Esophagus squamous epithelium (tissue), 5 donors: ENCODE data around the gene MAGIX. TPM values are rescaled to one million over a fixed set of nuclear protein-coding genes. Genes with fewer than 3 reads are reported as not detected.

ENCODE experiments used
- DNase-seq: peaks from one replicate; lab custom pipeline; 2025; lab: John Stamatoyannopoulos, UW
- H3K27ac ChIP-seq, 4 donors: fragments of 200-600 bp; sonication (generic); one replicate each; pipeline ENCODE4 v1.5.1; 2016 to 2019; ENCODE audit warnings: mild to moderate bottlenecking in 1 of 4
- H3K27me3 ChIP-seq, 4 donors: fragments of 200-600 bp; sonication (generic); 1 replicate in 3 of 4; 2 replicates in 1 of 4; pipeline versions ENCODE4 v1.5.1 to v1.6.0; 2017 to 2021; ENCODE audit warnings: antibody characterized with exemption in 1 of 4
- H3K36me3 ChIP-seq, 3 donors: fragments of 200-600 bp; sonication (generic); one replicate each; pipeline ENCODE4 v1.5.1; 2016 to 2019
- H3K4me1 ChIP-seq, 3 donors: fragments of 200-600 bp; sonication (generic); one replicate each; pipeline ENCODE4 v1.5.1; 2017 to 2019
- H3K4me3 ChIP-seq, 4 donors: fragments of 200-600 bp; sonication (generic); 1 replicate in 3 of 4; 2 replicates in 1 of 4; pipeline ENCODE4 v1.5.1; 2016 to 2019; ENCODE audit warnings: mild to moderate bottlenecking in 2 of 4, moderate library complexity in 1 of 4
- H3K9me3 ChIP-seq, 3 donors: fragments of 200-600 bp; sonication (generic); one replicate each; pipeline ENCODE4 v1.5.1; 2016 to 2019
- POLR2A ChIP-seq, 4 donors: fragments of 450-650 bp; IDR thresholded peaks; one replicate each; pipeline ENCODE4 v1.6.1; 2017; ENCODE audit warnings: antibody characterized with exemption in 4 of 4, mild to moderate bottlenecking in 4 of 4, moderate library complexity in 3 of 4
- WGBS, 2 donors: methylation state at CpG; one replicate each; pipeline ENCODE4 v1.1.5; 2018; 5-methylcytosine and 5-hydroxymethylcytosine counted together
- intact Hi-C: fragments of 100-400 bp; cut with DNase I; formaldehyde crosslinking; loops from one replicate; pipeline ENCODE4 v1.15.0; 2022
- total RNA-seq, 4 donors: library from RNA; depleted of rRNA; stranded (reverse); fragments of >200 nt; gene quantifications; one replicate each; pipeline ENCODE4 v1.1.0, GENCODE V29; 2016
- TF ChIP-seq, protein P1 (sequence below), 6 experiments: fragments of 450-650 bp in 4 of 6; fragments of 200-600 bp in 2 of 6; sonication (generic) in 2 of 6; IDR thresholded peaks; one replicate each; pipeline ENCODE4 v1.5.1; 2016 to 2019; ENCODE audit warnings: antibody characterized with exemption in 6 of 6, mild to moderate bottlenecking in 4 of 6, moderate library complexity in 4 of 6
- donor health status: DM: yes; HTN: yes; CAD: no.

The MAGIX gene
- total RNA-seq, result 10 to 100 TPM in 1 of 4 donors, 1 to 10 TPM in 3; 5.1 to 15.0 (median 8.5) TPM

DNA sequence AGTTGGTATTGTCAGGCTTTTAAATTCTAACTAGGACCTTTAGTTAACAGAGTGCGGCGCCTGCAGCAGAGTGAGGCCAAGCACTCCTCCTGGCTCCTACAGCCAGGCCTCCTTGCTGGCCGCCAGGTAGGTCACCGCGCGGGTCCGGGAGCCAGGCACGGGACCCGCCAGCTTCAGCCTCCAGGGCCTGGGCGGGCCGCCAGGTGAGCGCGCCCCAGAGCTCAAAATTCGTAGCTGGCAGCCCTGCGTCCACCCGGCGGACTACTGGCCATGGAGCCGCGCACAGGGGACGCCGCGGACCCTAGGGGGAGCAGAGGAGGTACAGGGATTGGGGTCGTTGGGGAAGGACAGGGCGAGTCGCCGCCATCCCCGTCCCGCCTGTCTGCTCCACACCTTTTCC is at the start of gene MAGIX:
MAGIX (plus strand) TSS at position 139 of the 400 bp plus-strand sequence; CDS start at position 271, 132 bp downstream.
- WGBS, 2 donors, result 67% methylated on average over 6 of the region's 28 CpGs; no CpG with 5 or more reads in 1 of the 2 donors
- no peak for DNase-seq
- Histone ChIP-seq H3K4me3 (peak within 1 kb of the TSS; percentile 35 to 68 (median 48)), H3K27ac (peak within 1 kb of the TSS; percentile 86 to 97 (median 93)), H3K36me3 (no peaks in the 10 kb centered on the region), H3K9me3 (no peaks in the 10 kb centered on the region), H3K4me1 (peaks cover 0 to 33% (median 10%) of the 10 kb centered on the region in 3 donors), H3K27me3 (no peaks in the 10 kb centered on the region)
- no peak for TF ChIP-seq POLR2A (IDR thresholded peaks at IDR 0.05)
- TF ChIP-seq, protein P1, sequence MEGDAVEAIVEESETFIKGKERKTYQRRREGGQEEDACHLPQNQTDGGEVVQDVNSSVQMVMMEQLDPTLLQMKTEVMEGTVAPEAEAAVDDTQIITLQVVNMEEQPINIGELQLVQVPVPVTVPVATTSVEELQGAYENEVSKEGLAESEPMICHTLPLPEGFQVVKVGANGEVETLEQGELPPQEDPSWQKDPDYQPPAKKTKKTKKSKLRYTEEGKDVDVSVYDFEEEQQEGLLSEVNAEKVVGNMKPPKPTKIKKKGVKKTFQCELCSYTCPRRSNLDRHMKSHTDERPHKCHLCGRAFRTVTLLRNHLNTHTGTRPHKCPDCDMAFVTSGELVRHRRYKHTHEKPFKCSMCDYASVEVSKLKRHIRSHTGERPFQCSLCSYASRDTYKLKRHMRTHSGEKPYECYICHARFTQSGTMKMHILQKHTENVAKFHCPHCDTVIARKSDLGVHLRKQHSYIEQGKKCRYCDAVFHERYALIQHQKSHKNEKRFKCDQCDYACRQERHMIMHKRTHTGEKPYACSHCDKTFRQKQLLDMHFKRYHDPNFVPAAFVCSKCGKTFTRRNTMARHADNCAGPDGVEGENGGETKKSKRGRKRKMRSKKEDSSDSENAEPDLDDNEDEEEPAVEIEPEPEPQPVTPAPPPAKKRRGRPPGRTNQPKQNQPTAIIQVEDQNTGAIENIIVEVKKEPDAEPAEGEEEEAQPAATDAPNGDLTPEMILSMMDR (IDR thresholded peaks at IDR 0.05), result no peak
- intact Hi-C loops, result no loop called here

DNA sequence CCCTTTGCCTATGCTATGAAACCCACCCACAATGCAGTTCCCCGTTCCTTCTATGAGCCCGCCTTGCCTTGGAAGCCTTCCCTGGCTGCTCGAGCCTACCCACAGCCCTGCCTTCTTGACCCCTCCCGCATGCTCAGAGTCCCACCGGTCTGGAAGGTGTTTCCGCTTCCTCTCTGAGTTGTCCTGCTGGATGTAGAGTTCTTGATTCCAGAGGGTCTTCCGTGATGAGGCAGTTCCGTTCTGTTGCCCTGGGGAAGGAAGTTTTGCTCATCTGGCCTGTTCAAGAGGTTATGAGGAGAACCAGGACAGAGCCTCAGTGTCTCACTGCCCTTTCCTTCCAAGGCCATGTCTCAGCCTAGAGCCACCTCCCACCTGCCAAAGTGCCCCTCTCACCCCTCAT is 46.5 kb upstream of the MAGIX start:
- Histone ChIP-seq H3K9me3 (no peaks in the 10 kb centered on the region), H3K4me3 (no peak overlapping the region), H3K4me1 (no peaks in the 10 kb centered on the region), H3K27me3 (no peaks in the 10 kb centered on the region), H3K27ac (no peak overlapping the region), H3K36me3 (peaks cover 0 to 95% (median 5%) of the 10 kb centered on the region in 3 donors)
- TF ChIP-seq POLR2A (IDR thresholded peaks at IDR 0.05), result no peak
- TF ChIP-seq, protein P1 (IDR thresholded peaks at IDR 0.05), result no peak
- 81 to 100% methylated on average over 3 to 8 of the region's 8 CpGs for WGBS, 2 donors
- no peak for DNase-seq
- intact Hi-C loops, result no loop called here

DNA sequence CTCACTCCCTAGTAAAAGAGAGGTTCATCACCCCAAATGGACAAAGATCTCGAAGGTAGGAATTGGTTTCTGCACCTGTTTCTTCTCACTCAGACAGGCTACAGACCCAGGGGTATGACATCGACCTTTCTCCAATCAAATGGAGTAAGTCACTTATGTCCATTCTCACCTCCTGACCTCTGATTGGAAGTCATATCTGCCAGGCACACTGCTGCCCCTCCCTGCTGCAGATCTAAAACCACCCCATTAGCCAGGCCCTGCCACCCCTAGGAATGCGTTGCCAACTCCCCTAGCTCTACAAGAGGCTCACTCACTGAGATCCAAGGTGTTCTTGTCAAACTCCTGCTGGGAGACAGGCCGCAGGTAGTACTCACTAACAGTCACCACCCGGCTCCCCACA is 45.8 kb upstream of the MAGIX start:
- TF ChIP-seq, protein P1 (IDR thresholded peaks at IDR 0.05), result no peak
- no peak for TF ChIP-seq POLR2A (IDR thresholded peaks at IDR 0.05)
- no peaks in the 10 kb centered on the region for H3K9me3 ChIP-seq
- H3K4me1 ChIP-seq, result no peaks in the 10 kb centered on the region
- intact Hi-C loops, result no loop called here
- peaks cover 0 to 95% (median 6%) of the 10 kb centered on the region in 3 donors for H3K36me3 ChIP-seq
- WGBS, 2 donors, result 76 to 100% methylated on average over 2 to 3 of the region's 5 CpGs
- DNase-seq, result no peak
- no peak overlapping the region for H3K27ac ChIP-seq
- no peaks in the 10 kb centered on the region for H3K27me3 ChIP-seq
- no peak overlapping the region for H3K4me3 ChIP-seq

DNA sequence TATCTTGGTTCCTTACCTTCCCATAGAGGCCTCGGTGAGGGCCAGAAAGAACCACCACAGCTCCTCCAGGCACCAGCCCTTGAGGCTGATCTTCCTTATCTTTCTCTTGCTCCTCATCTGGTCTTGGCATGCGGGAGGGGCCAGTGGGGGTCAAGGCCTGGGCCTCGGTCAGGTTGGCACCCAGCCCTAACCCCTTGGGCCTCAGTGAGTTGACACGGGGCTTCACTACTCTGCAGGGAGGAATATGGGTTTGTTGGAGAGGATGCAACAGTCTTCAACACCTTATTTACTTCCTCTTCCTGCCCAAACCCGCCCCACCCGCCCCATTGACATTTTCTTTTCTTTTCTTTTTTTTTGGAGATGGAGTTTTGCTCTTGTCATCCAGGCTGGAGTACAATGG is 45.0 kb upstream of the MAGIX start:
- 43 to 89% methylated on average over 3 of the region's 6 CpGs for WGBS, 2 donors
- TF ChIP-seq POLR2A (IDR thresholded peaks at IDR 0.05), result no peak
- TF ChIP-seq, protein P1 (IDR thresholded peaks at IDR 0.05), result no peak
- H3K9me3 ChIP-seq, result no peaks in the 10 kb centered on the region
- peaks cover 0 to 86% (median 6%) of the 10 kb centered on the region in 3 donors for H3K36me3 ChIP-seq
- peaks cover 2 to 8% (median 3%) of the 10 kb centered on the region in 3 donors for H3K4me1 ChIP-seq
- H3K27ac ChIP-seq, result no peak overlapping the region
- H3K27me3 ChIP-seq, result no peaks in the 10 kb centered on the region
- no peak for DNase-seq
- intact Hi-C loops, result no loop called here
- no peak overlapping the region for H3K4me3 ChIP-seq

DNA sequence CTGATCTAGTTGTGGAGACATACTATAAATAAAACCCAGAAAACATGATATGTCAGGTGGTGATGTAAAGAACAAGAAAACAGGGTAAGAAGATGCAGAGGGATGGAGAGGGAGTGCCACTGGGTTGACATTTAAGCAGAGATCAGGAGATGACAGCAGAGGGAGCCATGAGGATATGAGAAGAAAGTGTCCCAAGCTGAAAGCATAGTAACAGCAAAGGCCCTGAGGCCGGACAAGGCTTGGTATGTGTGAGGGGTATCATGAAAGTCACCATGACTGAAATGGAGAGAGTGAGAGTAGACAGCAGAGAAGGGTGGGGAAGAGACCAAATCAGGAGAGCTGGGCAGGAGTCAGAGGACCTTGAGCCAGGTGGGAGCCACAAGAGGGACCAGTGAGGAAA is 42.5 kb upstream of the MAGIX start:
- Histone ChIP-seq H3K27me3 (no peaks in the 10 kb centered on the region), H3K4me1 (peaks cover 3 to 13% (median 3%) of the 10 kb centered on the region in 3 donors), H3K9me3 (no peaks in the 10 kb centered on the region), H3K4me3 (no peak overlapping the region), H3K27ac (no peak overlapping the region), H3K36me3 (peaks cover 0 to 62% (median 6%) of the 10 kb centered on the region in 3 donors)
- 50 to 63% methylated on average over 1 of the region's 1 CpG for WGBS, 2 donors
- TF ChIP-seq, protein P1 (IDR thresholded peaks at IDR 0.05), result no peak
- no peak for TF ChIP-seq POLR2A (IDR thresholded peaks at IDR 0.05)
- no peak for DNase-seq
- intact Hi-C loops, result no loop called here
